DND-41 (cell line): Measurements from ENCODE around the gene BCAS3.

Experiments used
- EZH2 ChIP-seq: IDR thresholded peaks from 3 replicates; pipeline ENCODE4 v1.6.1; 2012; ENCODE audit warnings: borderline replicate concordance, low read depth, mild to moderate bottlenecking, moderate library complexity, low read length, inconsistent platforms; ENCODE audit not compliant: severe bottlenecking
- TF ChIP-seq, protein P1 (sequence below): IDR thresholded peaks from 2 replicates; pipeline ENCODE4 v1.5.1; 2012; ENCODE audit warnings: borderline replicate concordance, low read length, moderate library complexity, mild to moderate bottlenecking; ENCODE audit not compliant: poor library complexity, severe bottlenecking; ENCODE audit errors: extremely low read depth

DNA sequence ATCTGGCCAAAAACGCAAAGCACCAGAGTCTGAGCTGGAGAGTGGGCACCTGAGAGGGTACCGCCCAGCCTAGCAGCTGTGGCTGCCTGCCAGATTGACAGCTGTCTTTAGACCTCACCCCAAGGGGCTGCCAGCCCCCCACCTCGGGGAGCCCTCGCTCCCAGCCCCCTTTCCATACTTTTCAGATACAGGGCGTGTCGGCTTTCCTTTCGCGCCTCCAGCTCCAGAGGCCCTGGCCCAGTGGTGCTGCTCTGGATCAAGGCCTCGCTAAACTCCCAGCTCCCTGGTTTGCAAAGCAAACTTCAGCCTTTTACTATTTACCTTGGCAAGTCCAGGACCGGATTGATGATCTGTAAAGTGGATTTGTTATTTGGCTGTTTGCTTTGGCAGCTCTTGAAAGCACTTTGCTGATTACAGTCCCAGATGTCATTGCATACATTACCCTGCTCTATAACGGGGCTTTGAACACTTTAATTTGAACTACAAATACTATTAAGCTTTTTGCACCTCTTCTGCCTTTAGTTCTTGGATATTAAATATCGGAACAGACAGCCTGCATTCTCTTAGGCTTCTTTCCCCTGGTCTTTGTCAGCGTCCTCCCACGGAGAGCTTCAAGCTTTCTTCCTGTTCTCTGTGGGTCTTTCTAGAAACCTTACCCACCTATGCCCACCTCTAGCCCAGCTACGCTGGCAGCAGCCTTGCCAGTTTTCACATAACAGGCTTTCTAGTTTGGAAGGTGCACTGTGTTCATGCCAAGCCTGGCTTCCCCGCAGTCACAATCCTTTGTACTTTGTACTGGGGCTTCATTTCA lies 658.4 kb downstream of the BCAS3 start:
- TF ChIP-seq, protein P1, sequence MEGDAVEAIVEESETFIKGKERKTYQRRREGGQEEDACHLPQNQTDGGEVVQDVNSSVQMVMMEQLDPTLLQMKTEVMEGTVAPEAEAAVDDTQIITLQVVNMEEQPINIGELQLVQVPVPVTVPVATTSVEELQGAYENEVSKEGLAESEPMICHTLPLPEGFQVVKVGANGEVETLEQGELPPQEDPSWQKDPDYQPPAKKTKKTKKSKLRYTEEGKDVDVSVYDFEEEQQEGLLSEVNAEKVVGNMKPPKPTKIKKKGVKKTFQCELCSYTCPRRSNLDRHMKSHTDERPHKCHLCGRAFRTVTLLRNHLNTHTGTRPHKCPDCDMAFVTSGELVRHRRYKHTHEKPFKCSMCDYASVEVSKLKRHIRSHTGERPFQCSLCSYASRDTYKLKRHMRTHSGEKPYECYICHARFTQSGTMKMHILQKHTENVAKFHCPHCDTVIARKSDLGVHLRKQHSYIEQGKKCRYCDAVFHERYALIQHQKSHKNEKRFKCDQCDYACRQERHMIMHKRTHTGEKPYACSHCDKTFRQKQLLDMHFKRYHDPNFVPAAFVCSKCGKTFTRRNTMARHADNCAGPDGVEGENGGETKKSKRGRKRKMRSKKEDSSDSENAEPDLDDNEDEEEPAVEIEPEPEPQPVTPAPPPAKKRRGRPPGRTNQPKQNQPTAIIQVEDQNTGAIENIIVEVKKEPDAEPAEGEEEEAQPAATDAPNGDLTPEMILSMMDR, result no peak
- TF ChIP-seq EZH2, result no peak
